HG02798 (cell line): ENCODE data around the gene ZFAND3.

Source experiments
- ATAC-seq: cut with Tn5 transposase; IDR thresholded peaks from one replicate; pipeline ENCODE4 v1.9.1; 2021; ENCODE audit warnings: mild to moderate bottlenecking; ENCODE audit not compliant: unreplicated experiment, poor library complexity

The ZFAND3 gene

DNA sequence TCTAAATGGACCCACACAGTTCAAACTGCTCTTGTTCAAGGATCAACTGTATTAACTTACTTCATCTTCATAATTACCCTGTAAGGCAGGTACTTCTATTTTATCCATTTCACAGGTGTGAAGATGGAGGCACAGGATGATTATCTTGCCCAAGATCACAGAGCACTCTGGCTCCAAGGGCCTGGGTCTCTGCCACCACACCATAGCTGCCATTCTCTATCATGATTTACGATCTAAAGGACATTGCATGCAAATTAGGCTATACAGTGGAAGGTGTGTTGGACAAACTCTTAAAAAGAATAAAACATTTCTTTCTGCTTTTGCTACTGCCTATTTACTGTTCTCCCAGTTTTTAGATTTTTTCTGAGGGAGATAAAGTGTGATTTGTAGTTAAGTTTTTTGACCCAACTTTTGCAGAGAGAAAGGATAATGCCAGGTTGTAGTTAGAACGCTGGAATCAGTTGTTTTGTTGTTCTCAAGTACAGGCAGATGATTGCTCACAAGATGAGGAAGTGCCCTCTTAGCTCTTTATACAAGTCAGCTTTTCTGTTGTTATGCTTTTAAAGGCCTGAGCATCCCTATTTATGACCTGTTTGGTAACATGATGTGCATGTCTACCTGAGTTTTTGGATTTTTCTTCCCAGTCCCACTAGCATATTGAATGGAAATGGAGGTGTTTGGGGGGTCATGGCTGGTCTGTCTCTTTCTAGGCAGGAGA lies 247.9 kb downstream of the ZFAND3 start:
- ATAC-seq: no peak

DNA sequence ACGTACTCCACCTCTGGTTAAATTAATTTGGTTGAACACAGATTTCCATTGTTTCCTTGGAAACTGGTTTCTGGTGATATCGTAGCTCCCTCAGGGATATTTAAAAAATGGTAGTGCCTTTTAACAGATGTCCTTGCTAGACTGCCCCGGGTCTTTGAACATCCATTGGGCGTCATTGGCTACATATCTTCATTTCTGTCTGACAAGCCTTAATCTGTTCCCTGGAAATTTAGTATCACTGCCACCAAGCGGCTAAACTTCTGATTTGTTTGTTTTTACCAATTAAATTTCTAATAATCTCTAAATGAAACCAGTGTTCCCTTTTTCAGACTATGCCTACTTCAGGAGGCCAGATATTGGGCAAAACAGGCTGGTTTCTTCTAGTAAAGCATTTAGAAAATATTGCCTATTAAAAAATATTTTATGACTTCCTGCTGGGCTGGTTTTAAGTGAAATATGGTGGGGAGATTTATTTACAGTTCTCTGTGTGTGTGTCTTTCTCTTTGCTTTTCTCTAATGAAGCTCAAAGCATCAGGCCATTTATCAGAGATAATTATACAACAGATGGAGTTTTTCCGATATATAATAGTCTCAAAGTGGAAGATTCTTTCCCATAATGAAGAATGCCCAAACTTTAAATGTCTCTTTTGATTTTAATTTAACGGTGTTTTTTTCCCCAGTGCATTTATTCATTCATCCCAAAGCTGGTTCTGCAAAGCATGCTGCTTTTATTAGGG lies 249.5 kb downstream of the ZFAND3 start:
- ATAC-seq: no peak

DNA sequence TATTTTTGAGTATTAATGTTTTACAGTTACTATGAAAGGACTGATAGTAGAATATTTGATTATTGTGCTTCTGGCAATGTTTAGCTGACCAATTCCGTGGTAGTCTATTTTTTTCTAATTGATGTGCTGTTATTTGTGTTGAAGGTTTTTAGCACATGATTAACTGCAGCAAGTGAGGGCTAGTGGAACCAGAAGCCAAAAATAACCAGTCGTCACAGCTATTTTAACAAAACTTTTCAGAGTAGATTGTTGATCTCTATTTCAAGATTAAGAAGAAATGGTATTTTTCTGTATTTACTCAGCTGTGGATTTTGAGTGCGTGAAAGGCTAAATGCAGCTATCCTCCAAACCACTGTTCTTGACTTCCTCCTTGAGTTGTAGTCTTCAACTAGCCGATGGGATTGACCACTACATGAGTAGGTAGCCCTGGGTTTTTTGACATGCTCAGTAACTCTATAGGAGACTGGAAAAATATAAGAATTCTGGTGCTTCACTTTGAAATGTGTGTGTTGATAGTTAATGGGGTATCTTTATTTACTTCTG lies 258.0 kb downstream of the ZFAND3 start:
- ATAC-seq: no peak

DNA sequence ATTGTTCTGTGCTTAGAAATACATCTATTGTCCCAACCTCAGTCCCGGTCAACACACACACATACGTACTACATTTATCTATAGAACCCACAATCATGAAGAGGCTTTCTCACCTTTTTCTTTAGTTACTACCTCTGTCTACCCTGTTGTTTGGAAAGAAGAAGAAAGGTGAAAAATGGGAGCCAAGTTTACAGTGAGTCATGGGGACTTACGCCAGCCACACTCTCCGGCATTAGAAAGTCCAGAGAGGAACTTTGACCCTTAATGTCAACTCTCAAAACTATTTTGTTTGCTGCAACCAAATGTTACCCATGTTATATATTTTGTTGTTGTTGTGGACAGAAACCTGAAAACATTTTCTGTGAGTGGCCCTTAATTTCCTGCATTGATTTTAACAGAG lies 259.1 kb downstream of the ZFAND3 start:
- no peak for ATAC-seq

DNA sequence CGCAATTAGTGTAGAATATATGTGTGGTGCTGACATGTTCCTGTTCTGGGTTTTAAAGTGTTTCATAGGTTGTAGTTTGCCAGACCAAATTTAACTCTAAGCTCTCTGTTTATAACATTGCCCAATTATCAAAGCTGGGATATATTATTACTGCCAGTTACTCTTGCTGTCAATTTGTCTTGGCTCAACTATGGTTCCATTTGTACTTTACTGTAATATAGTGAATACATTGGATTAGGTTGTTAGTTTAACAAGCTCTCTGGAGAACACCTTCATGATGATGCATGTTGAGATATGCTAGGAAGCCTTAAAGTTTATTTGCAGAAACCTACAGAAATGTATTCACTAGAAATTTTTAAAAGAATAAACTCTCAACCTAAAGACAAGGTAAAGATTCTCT lies 259.6 kb downstream of the ZFAND3 start:
- ATAC-seq: no peak

DNA sequence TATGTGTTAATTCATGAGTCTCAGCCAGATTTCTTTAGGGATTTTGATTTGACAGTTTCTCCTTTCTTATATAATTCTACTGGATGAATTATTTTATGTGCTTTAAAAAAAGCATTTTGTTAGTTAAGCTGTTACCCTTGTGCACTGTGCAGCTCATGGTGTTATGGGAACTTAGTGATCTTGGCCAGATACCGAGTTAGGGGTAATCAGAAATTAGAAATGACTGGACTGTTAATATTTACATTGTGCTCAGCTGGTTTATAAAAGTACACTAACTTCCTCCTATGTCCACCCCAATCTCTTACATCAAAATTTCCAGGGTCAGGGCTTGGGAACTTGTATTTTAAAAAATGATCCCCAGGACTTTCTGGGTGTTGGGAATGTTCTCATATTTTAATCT lies 260.0 kb downstream of the ZFAND3 start:
- ATAC-seq: no peak

DNA sequence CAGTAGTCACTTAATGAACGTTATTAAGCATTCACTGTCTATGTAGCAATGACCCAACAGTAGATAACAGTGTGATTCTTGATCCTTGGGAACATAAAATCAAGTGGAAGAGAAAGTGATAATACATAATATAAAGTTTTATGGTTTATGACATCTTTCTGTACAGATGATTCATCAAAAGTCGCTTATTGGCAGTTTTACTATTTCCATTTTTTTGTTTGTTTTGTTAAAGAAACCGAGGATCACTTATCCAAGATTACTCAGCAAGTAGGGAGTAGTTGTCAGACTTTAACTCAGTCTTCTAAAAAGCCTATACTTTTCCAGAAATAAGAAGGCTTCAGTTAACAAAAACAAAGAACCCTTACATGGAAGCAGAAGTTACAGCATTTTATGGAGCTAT lies 260.8 kb downstream of the ZFAND3 start:
- ATAC-seq: no peak

DNA sequence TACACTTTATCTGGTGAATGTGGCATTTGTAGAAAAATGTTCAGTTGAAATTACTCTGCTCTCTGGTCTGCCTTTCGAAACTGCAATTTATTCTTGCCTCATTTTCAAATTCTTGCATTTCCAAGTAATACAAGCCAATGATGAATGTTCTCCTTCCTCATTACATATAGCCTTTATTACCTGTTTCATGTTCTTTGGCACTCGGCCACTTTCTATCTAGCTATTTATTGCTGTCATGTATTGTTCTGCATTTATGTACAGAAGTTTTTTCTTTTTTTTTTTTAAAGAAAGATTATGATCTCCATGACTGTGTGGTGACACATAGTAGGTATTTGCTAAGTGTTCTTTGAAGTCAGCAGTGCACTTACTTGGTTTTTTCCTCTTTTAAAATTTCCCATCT lies 261.4 kb downstream of the ZFAND3 start:
- ATAC-seq: no peak

DNA sequence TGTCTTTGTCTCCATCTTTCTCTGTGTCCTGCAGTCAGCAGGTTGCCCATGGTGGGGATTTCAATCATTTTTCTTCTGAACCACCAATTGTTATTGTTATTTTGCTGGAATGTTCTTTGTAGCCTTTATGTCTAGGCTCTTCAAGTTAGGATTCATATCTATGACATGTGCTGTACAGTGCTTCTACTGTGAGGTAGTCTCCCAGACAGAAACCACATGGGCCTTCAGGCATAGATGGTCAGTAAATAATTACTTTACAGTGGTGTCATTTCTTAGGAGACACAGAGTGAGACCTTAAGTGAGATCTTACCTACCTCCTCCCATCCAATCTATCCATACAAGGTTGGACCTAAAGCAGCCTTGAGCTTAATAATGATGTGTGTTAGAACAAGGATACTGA lies 265.5 kb downstream of the ZFAND3 start:
- ATAC-seq: no peak

DNA sequence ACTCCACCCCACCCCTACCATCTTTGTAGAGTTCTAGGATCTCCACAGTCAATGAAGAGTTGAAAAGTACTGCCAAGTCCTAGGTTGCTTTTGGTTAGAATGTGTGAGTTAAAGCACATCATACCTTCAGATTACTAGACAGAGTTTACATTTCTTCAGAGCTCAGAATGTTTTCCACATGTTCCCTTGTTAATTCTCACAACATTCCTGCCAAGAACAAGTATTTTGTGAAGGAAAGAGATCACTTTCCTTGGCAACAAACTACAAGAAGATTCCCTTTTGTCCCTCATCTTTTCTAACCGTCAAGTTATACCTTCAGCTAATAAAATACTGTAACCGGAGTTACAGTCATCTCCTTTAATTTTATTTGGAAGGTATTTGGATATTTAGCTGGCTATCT lies 266.8 kb downstream of the ZFAND3 start:
- no peak for ATAC-seq

DNA sequence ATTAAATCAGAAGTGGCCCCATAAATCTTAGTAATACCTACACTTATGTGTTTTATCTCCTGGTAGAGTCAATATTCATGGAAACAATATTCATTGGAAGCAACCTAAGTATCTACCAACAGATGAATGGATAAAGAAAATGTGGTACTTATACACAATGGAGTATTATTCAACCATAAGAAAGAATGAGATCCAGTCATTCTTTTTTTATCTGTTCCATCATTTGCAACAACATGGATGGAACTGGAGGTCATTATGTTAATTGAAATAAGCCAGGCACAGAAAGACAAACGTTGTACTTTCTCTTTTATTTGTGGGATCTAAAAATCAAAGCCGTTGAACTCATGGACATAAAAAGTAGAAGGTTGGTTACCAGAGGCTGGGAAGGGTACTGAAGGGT lies 268.5 kb downstream of the ZFAND3 start:
- no peak for ATAC-seq

DNA sequence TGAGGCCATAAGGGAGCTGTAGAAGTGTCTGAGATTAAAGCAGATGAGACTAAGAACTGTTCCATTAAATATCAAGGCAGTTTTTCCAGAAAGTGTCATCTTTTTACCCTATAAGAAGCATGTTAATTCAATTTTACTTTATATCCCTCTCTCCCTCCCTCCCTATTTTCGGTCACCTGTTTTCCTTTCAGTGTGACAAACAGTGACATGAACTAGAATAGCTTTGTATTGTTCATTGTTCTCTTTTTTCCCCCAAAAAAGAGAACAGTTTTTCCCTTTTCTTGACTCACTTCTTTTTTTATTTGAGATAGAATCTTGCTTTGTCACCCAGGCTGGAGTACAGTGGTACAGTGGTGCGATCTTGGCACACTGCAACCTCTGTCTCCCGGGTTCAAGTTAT lies 269.3 kb downstream of the ZFAND3 start:
- ATAC-seq: no peak

DNA sequence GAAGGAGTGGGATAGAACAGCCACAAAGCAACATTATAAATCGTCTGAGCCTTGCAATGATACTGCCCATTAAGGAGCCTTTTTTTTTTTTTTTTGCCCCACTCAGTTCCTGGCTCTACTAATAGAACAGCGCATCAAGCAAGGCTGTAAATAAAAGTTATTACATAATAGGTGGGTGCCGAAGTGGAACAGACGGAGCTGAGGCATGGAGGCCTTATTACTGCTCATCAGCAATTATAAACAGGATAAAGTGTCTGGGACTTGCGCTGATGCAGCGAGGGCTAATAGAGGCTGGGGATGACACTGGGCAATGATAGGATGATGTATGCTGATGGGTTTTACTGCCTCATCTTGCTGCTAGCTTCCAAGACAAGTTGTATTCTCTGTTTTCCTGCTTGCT lies 272.1 kb downstream of the ZFAND3 start:
- ATAC-seq: no peak

DNA sequence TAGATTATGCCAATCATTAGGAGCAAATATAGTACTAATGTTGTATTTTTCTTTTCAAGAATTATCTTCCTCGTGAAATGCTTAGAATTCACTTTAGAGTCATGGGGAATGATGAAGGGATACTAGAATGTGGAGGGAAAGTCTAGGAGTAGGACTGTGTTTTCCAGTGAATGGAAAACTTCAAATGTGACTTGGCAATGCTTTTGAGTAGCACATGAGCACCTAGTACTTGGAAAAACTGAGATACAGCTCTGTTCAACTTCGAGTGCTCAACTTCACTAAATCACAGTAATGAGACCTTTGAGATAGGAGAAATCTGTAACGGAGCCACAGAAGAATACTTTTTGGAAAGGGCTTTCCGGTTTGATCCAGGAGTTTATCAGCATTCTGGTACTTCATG lies 272.9 kb downstream of the ZFAND3 start:
- no peak for ATAC-seq

DNA sequence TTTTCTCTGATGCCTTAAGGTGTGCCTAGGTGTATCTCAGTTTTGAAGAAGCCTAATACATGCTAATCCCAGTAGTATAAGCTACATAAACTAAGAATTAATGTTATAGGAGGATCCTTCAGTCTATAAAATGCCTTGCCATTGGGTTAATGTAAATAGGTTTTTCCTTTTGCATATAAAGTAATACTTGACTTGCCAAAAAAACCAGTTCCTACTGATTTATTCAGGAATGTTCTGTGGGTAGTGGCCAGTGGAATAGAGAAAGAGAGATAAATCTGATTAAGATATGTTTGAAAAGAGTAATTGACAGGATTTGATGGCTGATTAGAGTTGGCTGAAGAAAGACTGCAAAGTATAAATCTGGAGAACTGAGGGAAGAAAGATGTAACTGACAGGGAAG lies 273.4 kb downstream of the ZFAND3 start:
- ATAC-seq: no peak

DNA sequence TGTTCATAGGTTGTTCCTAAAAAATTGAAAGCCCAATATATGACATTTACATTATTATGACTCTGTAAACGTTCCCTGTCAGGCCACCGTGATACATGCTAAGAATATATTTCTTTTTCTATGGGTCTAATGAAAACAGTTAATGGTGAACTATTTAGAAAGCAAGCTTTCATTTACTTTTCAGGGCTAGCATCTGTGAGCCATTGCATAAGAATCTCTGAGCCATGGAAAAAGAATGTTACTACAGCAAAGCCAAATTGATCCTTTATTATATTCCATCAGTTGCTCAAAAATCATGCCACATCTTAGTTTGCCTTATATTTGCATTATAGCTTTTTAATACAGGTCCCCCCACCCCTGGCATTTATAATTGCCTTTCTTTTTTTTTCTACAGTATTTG lies 275.5 kb downstream of the ZFAND3 start:
- ATAC-seq: no peak

DNA sequence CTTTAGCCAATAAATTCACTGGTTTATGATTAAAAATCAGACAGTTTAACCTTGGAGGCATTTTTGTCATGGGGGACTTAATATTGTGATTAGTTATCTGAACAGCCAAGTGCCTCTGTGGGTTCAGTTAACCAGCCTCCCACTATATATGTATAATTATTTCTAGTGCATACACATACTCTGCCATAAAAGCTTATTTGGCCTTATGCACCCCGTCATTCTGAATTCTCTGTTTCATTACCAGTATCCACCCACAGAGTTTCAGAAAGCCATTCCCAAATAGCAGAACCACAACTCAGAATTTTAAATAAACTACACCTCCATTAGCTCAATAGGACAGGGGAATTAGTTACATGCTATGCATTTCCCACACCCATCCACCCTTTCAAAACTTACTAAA lies 279.7 kb downstream of the ZFAND3 start:
- ATAC-seq: no peak

DNA sequence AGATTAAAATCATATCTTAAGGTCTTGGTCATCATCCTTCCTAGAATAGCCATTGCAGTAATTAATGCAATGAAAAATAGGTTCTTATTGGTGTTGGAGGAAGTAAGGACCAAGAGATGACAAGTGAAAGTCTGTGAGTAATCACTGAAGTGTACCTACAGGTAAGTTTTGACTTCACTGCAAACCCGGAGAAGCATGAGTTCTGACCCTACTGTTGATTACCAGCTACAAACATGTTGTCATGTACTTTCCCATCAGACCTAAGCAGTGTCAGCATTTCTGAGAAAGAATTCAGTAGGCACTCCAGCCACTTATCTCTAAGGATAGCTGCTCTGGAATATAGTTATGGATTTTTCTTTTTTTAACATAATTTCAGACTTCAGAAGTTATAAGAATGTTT lies 280.9 kb downstream of the ZFAND3 start:
- ATAC-seq: no peak

DNA sequence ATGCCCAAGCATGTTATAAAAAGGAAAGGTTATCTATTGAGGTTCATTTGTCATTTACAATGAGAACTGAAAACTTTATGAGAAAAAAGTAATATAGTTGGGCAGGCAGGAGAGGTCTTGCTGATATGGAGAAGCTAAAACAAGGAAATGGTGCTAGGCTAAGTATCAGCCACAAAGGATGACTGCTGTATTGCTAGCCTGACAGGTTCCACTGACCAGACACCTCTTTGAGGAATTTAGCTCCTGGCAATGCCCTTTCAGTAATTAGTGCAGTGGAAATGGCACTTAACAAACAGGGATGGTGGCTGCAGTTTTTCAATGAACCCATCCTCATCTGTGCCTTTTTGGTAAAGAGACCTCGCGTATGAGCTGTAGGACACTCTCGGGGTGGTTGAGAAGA lies 284.4 kb downstream of the ZFAND3 start:
- no peak for ATAC-seq

DNA sequence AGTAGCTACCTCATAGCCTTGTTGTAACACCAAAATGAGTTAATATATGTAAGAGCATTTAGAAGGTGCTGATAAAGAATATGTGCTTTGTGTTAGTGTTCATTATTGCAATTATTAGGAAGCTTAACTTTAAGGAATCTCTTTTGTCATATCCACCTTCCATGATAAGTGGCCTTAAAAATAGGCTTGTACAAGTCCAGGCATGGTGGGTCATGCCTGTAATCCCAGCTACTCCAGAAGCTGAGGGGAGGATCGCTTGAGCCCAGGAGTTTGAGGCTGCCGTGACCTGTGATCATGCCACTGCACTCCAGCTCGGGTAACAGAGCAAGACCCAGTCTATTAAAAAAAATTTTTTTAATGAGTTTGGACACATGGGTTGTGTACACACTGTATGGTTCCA lies 285.5 kb downstream of the ZFAND3 start:
- ATAC-seq: no peak

DNA sequence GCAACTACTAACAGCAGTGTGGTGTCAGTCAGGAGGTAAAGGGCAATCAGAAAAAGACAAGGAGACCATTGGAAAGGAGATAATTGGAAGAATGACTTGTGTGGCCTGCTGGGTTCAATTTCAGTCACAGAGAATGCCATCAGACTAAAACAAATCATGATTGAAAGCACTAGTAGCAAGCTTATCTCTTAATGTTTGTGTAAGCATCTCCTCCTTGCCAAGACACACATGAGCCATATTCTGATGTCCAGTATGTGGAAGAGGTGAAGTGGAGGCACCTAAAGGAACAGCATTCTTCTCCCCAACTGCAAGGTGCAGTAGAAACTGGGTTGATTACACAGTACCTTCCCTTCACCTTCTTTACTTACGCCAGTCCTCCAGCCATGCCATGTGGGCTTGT lies 287.5 kb downstream of the ZFAND3 start:
- no peak for ATAC-seq

DNA sequence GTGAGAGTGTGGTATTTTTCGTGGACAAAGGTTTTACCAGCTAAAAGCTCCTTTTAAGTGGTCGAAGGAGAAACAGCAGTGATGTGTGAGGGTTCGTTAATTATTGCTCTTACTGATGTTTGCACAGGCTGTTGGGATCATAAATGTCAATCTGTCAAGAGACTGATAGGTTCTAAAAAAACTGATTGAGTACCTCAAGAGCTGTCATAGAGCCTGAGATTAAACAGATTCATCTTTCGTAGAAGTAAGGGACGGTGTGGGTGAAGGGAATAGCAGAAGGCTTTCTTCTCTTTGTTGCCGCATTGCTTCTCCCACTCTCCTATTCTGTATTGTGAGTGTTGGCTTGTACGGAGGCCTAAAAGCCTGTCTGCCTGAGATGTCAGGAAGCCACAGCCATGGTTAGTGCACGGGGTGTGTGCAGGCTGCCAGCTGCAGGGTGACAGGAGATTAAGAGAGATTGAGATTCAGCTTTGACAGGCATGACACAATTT lies 291.0 kb downstream of the ZFAND3 start:
- ATAC-seq: no peak
